CD4-positive, alpha-beta T cell treated with Interleukin-6 at 100 ng/mL for 8 hours (primary cell): ENCODE results near the gene MRTFB.
"Not testable (repeated sequence)": the region's sequence is repeated elsewhere in the genome, so short reads cannot be mapped to it uniquely, and the experiment has no call there.

ENCODE experiments used
- DNase-seq: peaks from one replicate; pipeline ENCODE4 v3.0.0-alpha.2; 2020; ENCODE audit warnings: mixed read lengths, low spot score

The MRTFB gene

DNA sequence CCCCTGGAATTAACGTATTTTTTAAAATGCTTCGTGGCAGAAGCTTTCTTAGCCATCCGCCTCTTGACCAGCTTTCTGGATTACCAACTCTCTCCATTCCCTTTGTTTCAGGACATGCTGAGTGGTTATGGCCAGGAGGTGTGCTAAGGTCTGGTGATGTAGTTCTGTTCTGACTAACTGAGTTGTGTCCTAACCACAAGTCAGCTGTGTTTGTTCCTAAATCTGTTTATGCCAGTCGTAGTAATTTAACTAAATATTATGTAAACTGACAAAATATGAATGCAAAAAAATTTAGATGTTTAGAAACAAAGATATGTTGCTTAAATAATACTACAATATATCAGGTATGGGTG lies 61.6 kb downstream of the MRTFB start:
- no peak for DNase-seq

GRCh38 chr16:14133907-14134306 lies 62.8 kb downstream of the MRTFB start:
- DNase-seq = no peak

DNA sequence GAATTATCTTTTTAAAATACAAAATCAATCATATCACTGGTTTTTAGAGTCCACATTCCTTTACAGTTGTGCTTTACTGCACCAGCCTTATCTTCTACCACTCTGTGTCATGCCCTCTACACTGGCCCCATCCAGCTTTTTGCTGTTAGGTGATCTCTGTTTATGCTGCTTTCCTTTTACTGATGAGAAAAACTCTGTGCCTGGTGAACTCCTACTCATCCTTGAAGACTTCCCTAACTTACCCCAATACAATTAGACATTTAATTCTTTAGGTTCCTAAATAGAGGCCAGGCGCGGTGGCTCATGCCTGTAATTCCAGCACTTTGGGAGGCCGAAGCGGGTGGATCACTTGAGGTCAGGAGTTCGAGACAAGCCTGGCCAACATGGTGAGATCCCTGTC lies 64.6 kb downstream of the MRTFB start:
- DNase-seq = no peak

DNA sequence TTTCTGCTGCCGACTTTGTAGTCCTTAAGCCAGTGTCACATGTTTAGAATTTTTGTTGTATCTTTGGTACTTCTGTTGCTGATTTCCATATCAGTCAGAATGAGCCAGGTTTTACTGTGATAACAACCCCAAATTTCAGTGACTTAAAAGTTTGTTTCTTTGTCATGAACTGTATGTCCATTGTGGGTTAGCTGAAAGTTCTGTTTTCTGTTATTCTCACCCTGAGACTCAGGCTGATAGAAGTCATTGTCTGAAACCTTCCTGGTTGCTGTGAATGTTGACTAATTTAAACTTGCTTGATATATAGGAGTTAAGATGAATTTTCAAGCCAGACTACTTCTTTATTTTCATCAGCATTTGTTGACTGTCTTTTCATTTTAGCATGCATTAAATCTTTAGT lies 68.8 kb downstream of the MRTFB start:
- no peak for DNase-seq

GRCh38 chr16:14140923-14141322 lies 69.8 kb downstream of the MRTFB start:
- DNase-seq = no peak

DNA sequence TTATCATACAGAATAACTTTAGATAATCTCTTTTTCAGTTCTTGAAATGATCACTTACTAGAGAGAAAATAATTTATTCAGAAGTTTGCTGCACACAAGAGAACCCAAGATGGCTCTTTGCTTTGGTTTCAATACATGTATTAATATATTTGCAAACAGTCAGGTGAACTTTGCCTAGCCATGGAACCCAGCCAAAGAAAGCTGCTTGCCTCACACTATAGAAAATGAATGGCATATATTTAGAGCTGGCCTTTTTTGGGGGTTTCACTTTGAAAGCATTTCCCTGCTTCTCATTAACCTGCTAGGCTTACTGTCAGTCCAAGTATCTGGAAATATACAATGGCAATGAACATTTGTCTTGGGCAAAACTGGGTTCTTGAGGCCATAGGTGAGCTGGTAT lies 75.3 kb downstream of the MRTFB start:
- DNase-seq = no peak

- no peak for DNase-seq
These were observed 76.9 kb downstream of the MRTFB start for GRCh38 chr16:14148016-14148415.

GRCh38 chr16:14148569-14148968 lies 77.5 kb downstream of the MRTFB start:
- no peak for DNase-seq

DNA sequence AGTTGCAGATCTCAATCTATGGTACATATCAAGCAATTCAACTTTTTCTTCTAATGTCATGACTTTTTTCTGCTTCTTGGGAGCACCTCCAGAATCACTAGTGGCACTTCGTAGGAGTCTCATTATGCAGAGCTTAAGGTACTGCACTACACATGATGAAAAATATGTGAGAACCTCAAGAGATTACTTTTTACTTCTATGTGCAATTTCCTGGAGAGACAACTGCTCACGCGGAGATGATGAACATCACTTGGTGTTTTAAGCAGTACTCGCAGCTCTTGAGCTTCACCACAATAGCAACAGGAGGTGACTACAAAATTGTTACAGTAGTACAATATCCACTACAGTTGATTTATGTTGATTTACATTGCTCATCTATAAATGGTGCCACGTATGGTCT lies 79.7 kb downstream of the MRTFB start:
- DNase-seq = no peak

DNA sequence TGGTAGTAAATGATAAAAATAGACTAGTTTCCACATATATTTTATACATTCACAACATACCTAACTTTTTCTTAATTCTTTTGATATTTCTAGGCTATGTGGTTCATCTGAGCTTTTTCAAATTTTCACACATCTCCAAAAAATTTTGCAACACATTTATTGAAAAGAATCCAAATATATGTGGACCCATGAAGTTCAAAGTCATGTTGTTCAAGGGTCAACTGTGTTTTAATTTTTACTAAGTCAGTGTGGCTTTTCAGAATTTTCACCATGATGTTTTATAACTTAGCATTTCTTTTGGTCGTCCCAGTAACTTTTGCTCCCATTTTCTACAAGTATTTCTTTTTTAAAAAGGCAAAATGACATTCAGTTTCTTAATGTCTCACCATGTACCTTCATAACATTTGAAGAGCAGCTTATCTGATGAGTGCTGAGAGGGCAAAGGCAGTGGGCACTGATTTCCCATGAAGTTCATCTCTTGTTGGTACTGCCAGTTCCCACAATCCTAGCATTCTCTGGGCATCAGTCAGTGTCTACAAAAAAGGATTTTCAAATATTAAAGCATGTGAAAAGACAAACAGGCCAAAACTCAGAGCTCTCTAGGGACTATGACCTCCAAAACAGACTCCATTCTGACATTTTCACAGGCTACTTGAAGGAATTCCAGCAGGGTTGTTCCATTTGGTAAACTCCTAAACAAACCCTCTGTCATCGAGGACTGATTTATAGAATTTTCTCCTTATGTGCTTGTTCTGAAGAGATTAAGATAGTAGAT lies 80.3 kb downstream of the MRTFB start:
- no peak for DNase-seq

DNA sequence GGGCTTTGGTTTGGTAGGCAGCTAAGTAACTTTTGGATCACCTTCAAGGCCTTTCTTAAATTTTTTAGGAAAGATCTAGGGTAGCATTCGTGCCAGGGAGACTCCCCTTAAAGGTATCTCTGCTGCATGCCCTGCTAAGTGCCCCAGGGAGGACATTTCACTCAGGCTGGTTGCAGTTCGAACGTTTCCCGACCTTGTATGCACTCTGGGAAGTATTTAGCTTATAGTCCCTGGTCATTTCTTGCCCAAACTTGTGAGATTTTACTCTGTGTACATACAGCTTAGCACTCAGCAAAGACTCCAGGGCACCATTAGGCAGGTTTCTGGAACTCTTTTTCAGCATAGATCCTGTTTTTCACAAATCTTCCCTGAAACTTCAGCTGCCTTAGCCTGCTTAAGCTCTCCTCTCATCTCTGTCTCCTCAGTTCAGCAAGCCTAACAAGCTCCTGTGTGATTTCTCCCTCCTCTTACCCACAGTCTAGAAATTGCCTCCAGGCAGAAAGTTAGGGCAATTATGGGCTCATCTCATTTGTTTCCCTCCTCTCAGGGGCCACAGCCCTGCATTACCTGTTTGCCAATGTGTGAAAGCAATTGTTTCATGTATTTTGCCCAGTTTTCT lies 84.6 kb downstream of the MRTFB start:
- DNase-seq = no peak

DNA sequence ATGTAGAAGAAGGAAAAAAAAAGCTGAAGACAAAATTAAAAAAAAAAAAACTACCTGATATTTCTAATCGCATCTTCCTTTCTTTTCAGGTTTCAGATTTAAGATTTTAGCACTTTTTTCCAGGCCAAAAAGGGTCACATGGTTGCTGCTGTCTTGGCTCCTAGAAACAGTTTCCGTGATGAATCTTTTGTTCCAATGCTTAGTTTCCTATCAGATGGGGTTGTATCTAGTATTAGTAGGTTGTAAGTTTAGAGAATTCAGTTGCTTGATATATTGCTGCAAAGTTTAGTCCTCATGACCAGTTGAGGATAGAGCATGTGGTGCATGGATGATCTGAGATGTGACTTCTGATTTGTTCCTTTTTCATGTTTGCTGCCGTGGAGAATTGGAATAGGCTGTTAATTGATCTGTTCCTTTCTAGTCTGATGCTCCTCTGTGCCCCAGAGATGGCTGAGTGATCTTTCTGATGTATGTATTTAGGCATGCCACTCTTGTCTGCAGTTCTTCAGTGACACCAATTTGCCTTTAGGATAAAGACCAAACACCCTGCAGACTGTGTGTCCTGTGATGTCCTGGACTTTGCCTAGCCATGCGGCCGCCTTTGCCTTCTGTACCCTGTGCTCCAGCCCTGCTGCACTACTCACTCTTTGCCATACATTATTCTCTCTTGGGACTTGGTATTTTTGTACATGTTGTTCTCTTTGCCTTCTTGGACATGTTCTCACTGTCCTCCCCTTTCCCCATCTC lies 94.0 kb downstream of the MRTFB start:
- DNase-seq = no peak

DNA sequence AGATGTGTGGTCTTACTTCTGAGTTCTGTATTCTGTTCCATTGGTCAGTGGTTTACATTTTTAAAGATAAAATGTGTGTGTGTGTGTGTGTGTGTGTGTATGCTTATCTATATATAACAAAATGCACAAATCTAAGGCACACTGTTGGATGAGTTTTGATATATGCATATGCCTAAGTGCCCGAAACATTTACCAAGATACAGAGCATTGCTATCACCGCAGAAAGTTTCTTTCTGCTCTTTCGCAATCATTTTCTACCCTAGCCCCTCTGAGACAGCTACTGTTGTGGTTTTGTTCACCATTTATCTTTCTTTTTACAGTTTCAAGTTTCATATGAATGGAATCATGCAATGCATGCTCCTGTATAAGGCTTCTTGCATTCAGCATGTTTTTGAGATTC lies 97.0 kb downstream of the MRTFB start:
- no peak for DNase-seq

- no peak for DNase-seq
These were observed 101.2 kb downstream of the MRTFB start for GRCh38 chr16:14172200-14172809.

DNA sequence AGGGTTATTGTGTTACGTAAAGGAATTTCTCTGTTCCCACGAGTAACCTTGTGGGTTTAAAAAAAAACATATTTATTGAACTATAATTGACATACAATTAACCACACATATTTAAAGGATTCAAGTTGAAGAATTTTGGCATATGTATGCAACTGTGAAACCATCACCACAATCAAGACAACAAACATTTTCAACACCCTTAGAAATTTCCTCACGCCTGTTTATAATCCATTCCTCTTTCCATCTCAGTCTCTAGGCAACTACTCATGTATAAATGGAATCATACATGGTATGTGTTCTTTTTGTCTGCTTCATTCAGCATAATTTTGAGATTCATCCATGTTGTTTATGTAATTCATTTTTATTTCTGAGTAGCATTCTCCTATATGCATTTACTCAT lies 104.0 kb downstream of the MRTFB start:
- DNase-seq = no peak

GRCh38 chr16:14177704-14178103 lies 106.6 kb downstream of the MRTFB start:
- no peak for DNase-seq

- no peak for DNase-seq
These were observed 108.0 kb downstream of the MRTFB start for GRCh38 chr16:14179116-14179515.

- DNase-seq = no peak
These were observed 109.4 kb downstream of the MRTFB start for GRCh38 chr16:14180481-14180944.

- DNase-seq = no peak
These were observed 110.4 kb downstream of the MRTFB start for GRCh38 chr16:14181371-14182050.

GRCh38 chr16:14182999-14183398 lies 111.9 kb downstream of the MRTFB start:
- DNase-seq = no peak

GRCh38 chr16:14183962-14184361 lies 112.8 kb downstream of the MRTFB start:
- not testable (repeated sequence) for DNase-seq
